ENCODE measurements around the gene CDH2. TPM values are rescaled to one million over a fixed set of nuclear protein-coding genes. Genes with fewer than 3 reads are reported as not detected.

CDH2 gene
- total RNA-seq, 1 experiment from 2014 or later: 42.3 TPM

- ChIA-PET POLR2A (no interaction called here), CTCF (no interaction called here)
- Histone ChIP-seq H3K4me3 (ENCODE audit: low read depth in 2 of 2, low read length in 2 of 2) (no peak overlapping the region), H3K36me3 (ENCODE audit: control insufficient read depth, insufficient read depth, low read length) (no peaks in the 10 kb centered on the region), H3K27me3 (ENCODE audit: control insufficient read depth, insufficient read depth, low read length) (no peaks in the 10 kb centered on the region), H3K9me3 (ENCODE audit: control insufficient read depth, insufficient read depth, low read depth, low read length) (no peaks in the 10 kb centered on the region), H3K4me1 (ENCODE audit: control insufficient read depth, insufficient read depth, low read length) (no peaks in the 10 kb centered on the region), H3K27ac (ENCODE audit: low read length) (no peak overlapping the region)
- no TSS peak for BruUV-seq (replicated peaks)
- intact Hi-C loops (cut with micrococcal nuclease; ENCODE audit: unreplicated experiment) (no loop called here), in situ Hi-C loops (cut with HindIII; ENCODE audit: low pct_unique_long_range_greater_than_20kb, low sequenced_read_pairs) (no loop called here)
- no peak for DNase-seq (ENCODE audit: low read depth, low spot score)
- ATAC-seq: no peak
- TF ChIP-seq SIN3A (IDR thresholded peaks at IDR 0.05; ENCODE audit: borderline replicate concordance, insufficient read depth, low read depth, low read length) (no peak), TCF7L2 (IDR thresholded peaks at IDR 0.05; ENCODE audit: low read depth, low read length) (no peak), REST (IDR thresholded peaks at IDR 0.05; ENCODE audit: insufficient read depth in 1 of 2, low read depth in 2 of 2, low read length in 1 of 2) (no peak), POLR2AphosphoS5 (IDR thresholded peaks at IDR 0.05; ENCODE audit: low read depth, low read length) (no peak), CTCF (IDR thresholded peaks at IDR 0.05) (no peak)
Observed at GRCh38 chr18:28065031-28065792, 111.7 kb downstream of the CDH2 start.

- H3K27ac ChIP-seq (ENCODE audit: low read length): no peak overlapping the region
- BruUV-seq (replicated peaks): no TSS peak
- no peak for ATAC-seq
Observed at GRCh38 chr18:28063926-28064325, 113.0 kb downstream of the CDH2 start.

More at GRCh38 chr18:28063926-28064325, 113.0 kb downstream of the CDH2 start:
- in situ Hi-C loops (cut with HindIII; ENCODE audit: low pct_unique_long_range_greater_than_20kb, low sequenced_read_pairs): no loop called here
- no peak for TF ChIP-seq SIN3A (IDR thresholded peaks at IDR 0.05; ENCODE audit: borderline replicate concordance, insufficient read depth, low read depth, low read length)
- TF ChIP-seq TCF7L2 (IDR thresholded peaks at IDR 0.05; ENCODE audit: low read depth, low read length): no peak
- TF ChIP-seq POLR2AphosphoS5 (IDR thresholded peaks at IDR 0.05; ENCODE audit: low read depth, low read length): no peak
- no peak for TF ChIP-seq REST (IDR thresholded peaks at IDR 0.05; ENCODE audit: insufficient read depth in 1 of 2, low read depth in 2 of 2, low read length in 1 of 2)
- no peak for TF ChIP-seq CTCF (IDR thresholded peaks at IDR 0.05)
- CTCF ChIA-PET: no interaction called here
- H3K4me3 ChIP-seq (ENCODE audit: low read depth in 2 of 2, low read length in 2 of 2): no peak overlapping the region
- H3K27me3 ChIP-seq (ENCODE audit: control insufficient read depth, insufficient read depth, low read length): no peaks in the 10 kb centered on the region
- intact Hi-C loops (cut with micrococcal nuclease; ENCODE audit: unreplicated experiment): no loop called here
- no peaks in the 10 kb centered on the region for H3K36me3 ChIP-seq (ENCODE audit: control insufficient read depth, insufficient read depth, low read length)
- POLR2A ChIA-PET: no interaction called here
- no peaks in the 10 kb centered on the region for H3K9me3 ChIP-seq (ENCODE audit: control insufficient read depth, insufficient read depth, low read depth, low read length)
- DNase-seq (ENCODE audit: low read depth, low spot score): no peak
- H3K4me1 ChIP-seq (ENCODE audit: control insufficient read depth, insufficient read depth, low read length): no peaks in the 10 kb centered on the region
